Activated naive CD8-positive, alpha-beta T cell treated with anti-CD3 and anti-CD28 coated beads for 36 hours (primary cell): Measurements from ENCODE around the gene GABRR3. TPM values are rescaled to one million over a fixed set of nuclear protein-coding genes. Genes with fewer than 3 reads are reported as not detected.

ENCODE experiments used
- DNase-seq: peaks from one replicate; pipeline ENCODE4 v3.0.0; 2021
- H3K27ac Mint-ChIP-seq: one replicate; pipeline ENCODE4 v1.8.0; 2022; ENCODE audit warnings: mild to moderate bottlenecking, moderate library complexity, mixed read lengths
- H3K27me3 Mint-ChIP-seq: one replicate; pipeline ENCODE4 v1.8.0; 2022; ENCODE audit warnings: mild to moderate bottlenecking, mixed read lengths
- H3K36me3 Mint-ChIP-seq: one replicate; pipeline ENCODE4 v1.8.0; 2021; ENCODE audit warnings: mild to moderate bottlenecking, mixed read lengths
- H3K4me1 Mint-ChIP-seq: one replicate; pipeline ENCODE4 v1.8.0; 2021; ENCODE audit warnings: mixed read lengths
- H3K4me3 Mint-ChIP-seq: one replicate; pipeline ENCODE4 v1.8.0; 2022; ENCODE audit warnings: mild to moderate bottlenecking, moderate library complexity, mixed read lengths
- H3K9me3 Mint-ChIP-seq: one replicate; pipeline ENCODE4 v1.8.0; 2022; ENCODE audit warnings: mixed read lengths
- total RNA-seq, 2 experiments: library from RNA; stranded (reverse); gene quantifications; one replicate each; pipeline ENCODE4 v1.2.3, GENCODE V29; 2021

The GABRR3 gene
- total RNA-seq, 2 experiments from 2014 or later: not detected

- peaks cover 11% of the 10 kb centered on the region for H3K4me1 Mint-ChIP-seq
- DNase-seq: no peak
- no peak overlapping the region for H3K27ac Mint-ChIP-seq
- H3K4me3 Mint-ChIP-seq: no peak overlapping the region
- no peaks in the 10 kb centered on the region for H3K27me3 Mint-ChIP-seq
- H3K36me3 Mint-ChIP-seq: peaks cover 16% of the 10 kb centered on the region
- H3K9me3 Mint-ChIP-seq: no peaks in the 10 kb centered on the region
Measured at GRCh38 chr3:97939401-97939800, 95.7 kb downstream of the GABRR3 start.

- no peaks in the 10 kb centered on the region for H3K9me3 Mint-ChIP-seq
- no peak overlapping the region for H3K4me3 Mint-ChIP-seq
- peaks cover 16% of the 10 kb centered on the region for H3K36me3 Mint-ChIP-seq
- H3K4me1 Mint-ChIP-seq: peaks cover 11% of the 10 kb centered on the region
- DNase-seq: no peak
- no peak overlapping the region for H3K27ac Mint-ChIP-seq
- no peaks in the 10 kb centered on the region for H3K27me3 Mint-ChIP-seq
Measured at GRCh38 chr3:97938444-97938843, 96.7 kb downstream of the GABRR3 start.

GRCh38 chr3:97937205-97937604 lies 97.9 kb downstream of the GABRR3 start:
- no peaks in the 10 kb centered on the region for H3K9me3 Mint-ChIP-seq
- no peak overlapping the region for H3K27ac Mint-ChIP-seq
- DNase-seq: no peak

GRCh38 chr3:97935842-97936241 lies 99.3 kb downstream of the GABRR3 start:
- Mint-ChIP-seq H3K4me3 (no peak overlapping the region), H3K27me3 (no peaks in the 10 kb centered on the region), H3K4me1 (peaks cover 8% of the 10 kb centered on the region), H3K9me3 (no peaks in the 10 kb centered on the region), H3K36me3 (peaks cover 16% of the 10 kb centered on the region), H3K27ac (no peak overlapping the region)
- DNase-seq: no peak

More at GRCh38 chr3:97937205-97937604, 97.9 kb downstream of the GABRR3 start:
- Mint-ChIP-seq H3K4me1 (peaks cover 8% of the 10 kb centered on the region), H3K27me3 (no peaks in the 10 kb centered on the region), H3K36me3 (peaks cover 13% of the 10 kb centered on the region), H3K4me3 (no peak overlapping the region)

Other genes starting within 250 kb of the GABRR3 start
- gene CRYBG3, start 213.3 kb downstream of the GABRR3 start, total RNA-seq: 1 to 10 TPM; 2.2 to 2.5 TPM
- 10 to 100 TPM; 52.2 to 56.9 TPM for gene RIOX2, start 62.9 kb downstream of the GABRR3 start, total RNA-seq
- gene OR5AC2, start 51.9 kb upstream of the GABRR3 start, total RNA-seq: not detected
- gene OR5H1, start 95.4 kb upstream of the GABRR3 start, total RNA-seq: not detected
- gene OR5H14, start 112.2 kb upstream of the GABRR3 start, total RNA-seq: not detected
- gene OR5H15, start 131.4 kb upstream of the GABRR3 start, total RNA-seq: not detected
- gene OR5H6, start 228.9 kb upstream of the GABRR3 start, total RNA-seq: not detected
- not detected for gene OR5H2, start 247.2 kb upstream of the GABRR3 start, total RNA-seq